Activated T-cell treated with anti-CD3 and anti-CD28 coated beads, Interleukin-2, amount 50 U/mL, for 72 hours (primary cell): ENCODE measurements around the gene ACSM2B. TPM values are rescaled to one million over a fixed set of nuclear protein-coding genes. Genes with fewer than 3 reads are reported as not detected.
"Not testable (repeated sequence)": the region's sequence is repeated elsewhere in the genome, so short reads cannot be mapped to it uniquely, and the experiment has no call there.

Experiments
- ATAC-seq, 2 donors: fragments of 150-1000 bp; cut with Tn5 transposase; replicated peaks in 1 of 2; 2 replicates each; pipeline ENCODE4 v1.10.0; 2021; ENCODE audit warnings: moderate library complexity in 2 of 2, mild to moderate bottlenecking in 1 of 2
- DNase-seq, 2 donors: peaks; one replicate each; pipeline ENCODE4 v3.0.0; 2021 to 2022; ENCODE audit warnings: mixed read lengths in 1 of 2
- H3K27ac Mint-ChIP-seq: one replicate; pipeline ENCODE4 v1.8.0; 2022; ENCODE audit warnings: mild to moderate bottlenecking, moderate library complexity, mixed read lengths
- H3K27me3 Mint-ChIP-seq: one replicate; pipeline ENCODE4 v1.8.0; 2022; ENCODE audit warnings: low read depth, mixed read lengths
- H3K36me3 Mint-ChIP-seq, 2 donors: one replicate each; pipeline ENCODE4 v1.8.0; 2022; ENCODE audit warnings: mixed read lengths in 2 of 2, mild to moderate bottlenecking in 1 of 2; ENCODE audit not compliant: insufficient read depth in 2 of 2
- H3K4me1 Mint-ChIP-seq: one replicate; pipeline ENCODE4 v1.8.0; 2022; ENCODE audit warnings: low read depth, mixed read lengths
- H3K4me3 Mint-ChIP-seq, 2 donors: one replicate each; pipeline ENCODE4 v1.8.0; 2022; ENCODE audit warnings: mild to moderate bottlenecking in 2 of 2, mixed read lengths in 2 of 2, moderate library complexity in 2 of 2
- H3K9me3 Mint-ChIP-seq, 2 donors: one replicate each; pipeline ENCODE4 v1.8.0; 2022; ENCODE audit warnings: mixed read lengths in 2 of 2
- total RNA-seq, 2 donors: library from RNA; stranded (reverse); gene quantifications; one replicate each; pipeline ENCODE4 v1.2.3, GENCODE V29; 2022

ACSM2B gene
- total RNA-seq, 2 donors from 2014 or later, result 0.10 TPM; not detected in 1

DNA sequence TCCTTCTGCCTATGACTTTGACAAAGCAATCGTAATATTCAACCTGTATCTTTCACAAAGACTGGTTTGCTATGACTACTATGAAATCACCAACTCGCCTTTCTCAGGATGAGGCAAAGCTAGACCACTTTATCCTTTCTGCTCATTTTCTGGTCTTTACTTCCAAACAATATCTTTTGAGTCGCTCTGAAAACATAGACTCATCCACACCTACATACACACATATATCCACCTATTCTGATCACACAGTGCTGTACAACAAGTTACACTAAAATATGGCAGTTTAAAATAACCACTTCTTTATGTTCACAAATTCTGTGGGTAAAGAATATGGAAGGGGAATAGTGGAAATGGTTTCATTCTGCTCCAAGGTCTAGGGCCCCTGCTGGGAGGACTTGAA, 85.2 kb downstream of the ACSM2B start:
- H3K4me1 Mint-ChIP-seq, H3K9me3 Mint-ChIP-seq, H3K27ac Mint-ChIP-seq, DNase-seq, H3K4me3 Mint-ChIP-seq, H3K36me3 Mint-ChIP-seq, H3K27me3 Mint-ChIP-seq: not testable (repeated sequence)
- ATAC-seq, result peak; percentile 71 to 81

Other genes with a start within 250 kb of the ACSM2B start
- not detected for gene GP2, start 248.9 kb downstream of the ACSM2B start, total RNA-seq
- not detected for gene UMOD, start 223.7 kb downstream of the ACSM2B start, total RNA-seq
- not detected for gene PDILT, start 171.6 kb downstream of the ACSM2B start, total RNA-seq
- not detected for gene ACSM5, start 166.8 kb downstream of the ACSM2B start, total RNA-seq
- under 1 TPM; 0.49 to 0.79 TPM for gene ACSM2A, start 124.8 kb downstream of the ACSM2B start, total RNA-seq
- under 1 TPM; 0.36 to 0.49 TPM for gene ACSM1, start 121.3 kb upstream of the ACSM2B start, total RNA-seq
- 10 to 100 TPM; 53.7 to 54.4 TPM for gene THUMPD1, start 165.5 kb upstream of the ACSM2B start, total RNA-seq
- gene ACSM3, start 187.6 kb upstream of the ACSM2B start, total RNA-seq, result 10 to 100 TPM; 23.7 to 26.7 TPM
- gene ERI2, start 230.1 kb upstream of the ACSM2B start, total RNA-seq, result 10 to 100 TPM; 20.8 to 24.7 TPM
- gene REXO5, start 230.2 kb upstream of the ACSM2B start, total RNA-seq, result 10 to 100 TPM; 16.5 to 23.8 TPM